GM19193 (cell line): ENCODE data around the gene CIITA.

Experiments
- POLR2A ChIP-seq: IDR thresholded peaks from 4 replicates; pipeline ENCODE4 v1.6.1; 2011; ENCODE audit not compliant: insufficient read depth, insufficient read length; ENCODE audit errors: extremely low read depth

Gene CIITA

DNA sequence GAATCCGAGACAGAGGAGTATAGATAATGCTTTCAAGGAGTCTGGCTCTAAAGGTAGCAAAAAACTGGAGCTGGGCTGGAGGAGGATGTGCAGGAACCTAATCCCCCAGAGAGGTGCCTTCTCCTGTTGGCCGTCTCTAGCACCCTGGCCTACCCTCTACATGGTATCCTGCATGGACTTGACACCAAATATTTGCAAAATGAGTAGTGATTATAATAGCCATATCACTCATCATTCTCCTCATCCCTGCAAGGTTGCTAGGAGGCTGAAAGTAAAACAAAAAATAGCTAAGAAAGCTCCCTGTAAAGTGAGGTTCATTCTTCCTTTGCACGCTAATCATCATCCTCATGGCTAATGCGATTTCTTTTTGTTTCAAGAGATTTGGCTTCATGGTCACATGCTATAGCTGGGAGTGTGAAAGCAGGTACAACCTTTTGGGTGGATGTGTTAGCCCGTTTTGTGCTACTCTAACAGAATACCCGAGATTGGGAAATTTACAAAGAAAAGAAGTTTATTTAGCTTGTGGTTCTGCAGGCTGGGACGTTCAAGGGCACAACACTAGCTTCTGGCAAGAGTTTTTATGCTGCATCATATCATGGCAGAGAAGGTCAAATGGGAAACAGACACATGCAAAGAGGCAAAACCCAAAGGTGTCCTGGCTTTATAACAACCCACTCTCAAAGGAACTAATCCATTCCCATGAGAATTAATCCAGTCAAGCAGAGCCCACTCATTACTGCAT is 27.1 kb upstream of the CIITA start:
- TF ChIP-seq POLR2A = no peak

DNA sequence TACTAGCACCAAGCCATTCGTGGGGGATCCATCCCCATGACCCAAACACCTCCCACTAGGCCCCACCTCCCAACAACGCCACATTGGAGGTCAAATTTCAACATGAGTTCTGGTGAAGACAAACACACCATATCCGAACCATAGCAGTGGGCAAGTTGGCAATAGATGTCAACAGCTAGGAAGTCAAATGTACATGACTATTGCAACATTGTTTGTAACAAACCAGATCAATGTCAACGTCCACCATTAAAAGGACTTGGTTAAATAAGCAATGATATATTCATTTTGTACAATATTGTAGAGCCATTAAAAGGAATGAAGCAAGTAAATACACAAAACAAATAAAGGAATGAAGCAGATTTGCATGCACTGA is 26.5 kb upstream of the CIITA start:
- no peak for TF ChIP-seq POLR2A

DNA sequence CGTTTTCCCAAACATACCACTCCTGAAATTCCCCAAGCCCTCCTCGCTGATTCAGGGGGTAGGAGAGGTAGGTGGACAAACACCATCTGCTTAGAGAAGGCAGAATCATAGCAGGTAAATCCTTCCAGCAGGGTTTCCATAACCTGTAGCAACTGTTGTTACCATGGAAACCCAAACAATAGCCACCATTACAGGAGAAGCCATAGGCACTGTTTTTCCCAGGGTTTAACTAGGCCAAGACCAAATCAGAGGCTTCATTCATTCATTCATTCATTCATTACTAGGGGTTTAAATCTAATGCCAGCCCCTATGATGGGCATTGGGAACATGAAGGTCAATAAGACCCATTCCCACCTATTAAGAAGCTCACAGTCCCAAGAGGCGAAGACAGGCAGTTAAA is 25.5 kb upstream of the CIITA start:
- TF ChIP-seq POLR2A = no peak

DNA sequence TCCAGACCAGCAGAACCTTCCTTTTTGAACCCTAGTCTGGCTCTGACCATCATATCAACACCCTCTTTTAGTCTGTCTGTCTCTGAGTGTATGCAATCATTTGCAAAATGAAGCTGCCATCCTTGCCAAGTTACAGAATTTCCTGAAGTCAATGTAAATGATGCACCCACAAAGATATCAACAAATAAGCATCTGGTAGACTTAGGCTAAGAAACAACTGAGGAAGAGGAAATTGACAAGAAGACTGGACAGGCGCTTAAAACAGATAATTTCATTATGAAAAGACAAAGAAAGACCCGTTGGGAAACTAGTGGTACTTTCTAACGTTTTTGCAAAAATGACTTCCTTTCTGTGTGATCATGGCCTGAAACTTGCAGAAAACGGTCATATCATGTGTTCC is 24.7 kb upstream of the CIITA start:
- no peak for TF ChIP-seq POLR2A

DNA sequence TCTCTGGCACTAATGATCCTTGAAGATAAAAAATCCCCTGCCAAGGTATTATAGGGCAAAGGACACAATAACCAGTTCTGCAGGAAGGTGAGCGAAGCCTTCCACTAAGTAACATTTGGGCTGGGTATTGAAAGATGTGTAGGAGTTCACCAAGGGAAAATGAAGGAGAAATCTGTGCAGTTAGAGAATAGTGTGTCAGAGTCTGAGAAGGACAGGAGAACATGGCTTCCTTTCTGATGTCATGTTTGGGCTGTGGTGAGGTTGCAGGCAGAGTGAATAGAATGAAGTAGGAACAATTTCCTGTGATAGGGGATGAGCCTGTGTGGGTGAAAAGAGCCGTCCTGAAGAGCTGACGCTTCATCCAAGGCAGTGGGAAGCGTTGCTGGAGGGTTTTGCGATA is 24.1 kb upstream of the CIITA start:
- no peak for TF ChIP-seq POLR2A

DNA sequence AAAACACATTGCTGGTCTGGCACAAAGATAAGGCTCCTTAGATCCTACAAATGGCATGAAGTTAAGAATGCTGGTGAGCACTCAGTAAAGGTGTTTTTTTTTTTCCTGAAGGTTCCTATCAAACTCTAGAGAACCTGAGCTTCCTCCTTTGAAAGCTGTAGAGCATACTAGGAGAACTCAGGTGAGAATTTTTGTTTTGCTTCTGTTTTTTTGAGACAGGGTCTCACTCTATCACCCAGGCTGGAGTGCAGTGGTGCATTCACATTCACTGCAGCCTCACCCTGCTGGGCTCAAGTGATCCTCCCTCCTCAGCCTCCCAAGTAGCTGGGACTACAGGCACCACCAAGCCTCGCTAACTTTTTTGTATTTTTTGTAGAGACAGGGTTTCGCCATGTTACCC is 21.0 kb upstream of the CIITA start:
- no peak for TF ChIP-seq POLR2A

DNA sequence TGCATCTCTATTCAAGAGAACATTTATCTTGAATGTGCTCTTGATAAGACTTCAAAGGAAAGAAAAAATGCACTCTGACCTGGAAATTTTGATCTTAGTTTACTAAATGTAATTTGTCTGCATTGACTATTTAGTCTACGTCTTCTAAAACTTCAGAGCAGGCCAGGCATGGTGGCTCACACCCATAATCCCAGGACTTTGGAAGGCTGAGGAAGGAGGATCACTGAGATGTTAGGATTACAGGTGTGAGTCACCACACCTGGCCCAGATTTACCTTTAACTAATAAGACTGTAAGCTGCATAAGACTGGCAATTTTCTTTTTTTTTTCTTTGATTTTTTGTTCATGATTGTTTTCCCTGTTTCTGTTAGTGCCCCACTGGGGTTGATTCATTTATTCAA is 18.8 kb upstream of the CIITA start:
- no peak for TF ChIP-seq POLR2A

DNA sequence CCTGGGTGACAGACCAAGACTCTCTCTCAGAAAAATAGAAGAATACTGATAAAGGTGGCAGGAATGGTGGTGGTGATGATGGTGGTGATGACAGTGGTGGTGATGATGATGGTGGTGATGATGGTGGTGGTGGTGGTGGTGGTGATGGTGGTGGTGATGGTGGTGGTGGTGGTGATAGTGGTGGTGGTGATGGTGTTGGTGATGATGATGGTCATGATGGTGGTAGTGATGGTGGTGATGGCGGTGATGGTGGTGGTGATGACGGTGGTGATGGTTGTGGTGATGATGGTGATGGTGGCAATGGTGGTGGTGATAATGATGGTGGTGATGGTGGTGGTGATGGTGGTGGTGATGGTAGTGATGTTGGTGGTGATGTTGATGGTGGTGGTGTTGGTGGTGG is 18.0 kb upstream of the CIITA start:
- TF ChIP-seq POLR2A = no peak

DNA sequence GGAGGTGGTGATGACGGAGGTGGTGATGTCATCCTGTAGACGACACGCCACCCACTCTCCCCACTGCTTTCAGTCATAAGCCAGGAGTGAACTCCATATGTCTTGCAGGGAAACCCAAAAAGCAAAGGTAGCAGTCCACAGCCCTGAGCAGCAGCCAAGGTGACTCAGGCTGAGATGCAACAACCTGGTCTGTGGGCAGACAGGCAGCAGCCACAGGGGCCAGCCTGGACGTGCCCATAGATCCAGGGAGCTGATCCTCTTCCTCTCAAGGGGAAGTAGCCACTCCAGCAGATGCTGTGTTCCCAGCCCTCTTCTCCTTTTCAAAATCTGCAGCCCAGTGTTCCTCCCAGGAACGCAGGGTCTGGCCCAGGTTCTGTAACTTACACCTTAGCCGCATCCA is 17.3 kb upstream of the CIITA start:
- TF ChIP-seq POLR2A = no peak

DNA sequence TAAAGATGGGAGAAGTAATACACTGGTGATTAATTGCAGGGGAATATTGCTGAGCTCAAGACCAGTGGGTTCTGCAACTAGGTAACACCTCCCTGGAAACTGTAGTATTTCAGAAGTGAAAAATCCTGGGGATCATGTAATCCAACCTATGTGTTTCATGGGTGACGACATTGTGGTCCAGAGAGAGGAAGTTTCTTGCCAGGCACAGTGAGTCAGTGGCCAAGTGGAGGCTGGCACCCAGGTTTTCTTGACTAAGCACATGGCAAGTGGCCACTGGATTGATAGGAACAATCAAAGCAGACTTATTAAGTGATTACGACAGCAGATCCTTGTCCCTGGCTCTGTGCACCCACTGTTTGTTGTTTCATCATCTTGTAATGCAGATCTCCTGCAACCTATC is 14.6 kb upstream of the CIITA start:
- no peak for TF ChIP-seq POLR2A

DNA sequence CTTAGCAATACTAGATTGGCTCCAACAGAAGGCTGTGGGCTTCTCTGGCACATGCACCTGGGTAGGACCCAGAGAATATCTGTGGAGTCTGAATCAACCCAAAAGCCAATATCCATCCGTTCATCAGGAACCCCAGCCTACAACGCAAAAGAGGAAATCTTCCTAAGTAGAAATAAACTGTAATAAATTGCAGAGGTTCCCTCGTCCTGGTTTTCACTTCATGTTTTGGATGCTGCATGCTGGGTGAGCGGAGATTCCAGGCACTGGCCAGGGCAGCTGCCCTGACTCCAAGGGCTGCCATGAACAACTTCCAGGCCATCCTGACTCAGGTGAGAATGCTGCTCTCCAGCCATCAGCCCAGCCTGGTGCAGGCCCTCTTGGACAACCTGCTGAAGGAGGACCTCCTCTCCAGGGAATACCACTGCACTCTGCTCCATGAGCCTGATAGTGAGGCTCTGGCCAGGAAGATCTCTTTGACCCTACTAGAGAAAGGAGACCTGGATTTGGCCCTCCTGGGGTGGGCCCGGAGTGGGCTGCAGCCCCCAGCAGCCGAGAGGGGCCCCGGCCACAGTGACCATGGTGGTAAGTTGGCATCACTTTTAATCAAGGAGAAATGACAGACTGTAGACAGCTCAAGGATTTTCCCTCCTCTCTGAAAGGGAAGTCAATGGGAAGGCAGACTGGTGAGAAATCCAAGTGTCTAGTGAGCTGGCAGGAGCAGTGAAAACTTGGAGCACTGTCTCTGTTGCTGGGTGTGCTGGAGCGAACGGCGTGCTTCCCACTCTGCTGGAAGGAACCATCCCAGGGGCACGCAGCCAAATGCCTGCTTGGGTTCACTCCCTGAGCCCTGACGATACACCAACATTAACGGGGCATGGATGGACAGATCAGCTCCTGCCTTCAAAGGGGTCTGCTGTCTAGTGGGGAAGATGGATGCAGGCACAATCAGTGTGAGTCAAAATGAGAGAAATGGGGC is 10.7 kb upstream of the CIITA start:
- TF ChIP-seq POLR2A = no peak

DNA sequence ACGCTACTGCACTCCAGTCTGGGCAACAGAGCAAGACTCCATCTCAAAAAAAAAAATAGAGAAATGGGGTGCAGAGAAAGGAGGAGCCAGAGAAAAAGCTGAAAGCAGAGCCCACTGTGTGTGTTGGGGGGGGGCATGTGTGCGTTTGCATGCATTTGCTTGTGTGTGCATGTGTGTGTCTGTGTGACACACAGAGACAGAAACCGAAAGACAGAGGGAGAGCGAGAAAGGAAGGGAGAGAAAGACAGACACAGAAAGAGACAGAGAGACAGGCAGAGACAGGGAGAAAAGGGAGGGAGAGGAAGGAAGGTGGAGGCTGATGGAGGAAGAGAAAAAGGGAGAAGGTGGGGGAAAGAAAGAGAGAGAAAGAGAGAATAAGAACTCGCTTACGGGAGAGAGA is 9.8 kb upstream of the CIITA start:
- TF ChIP-seq POLR2A = no peak

DNA sequence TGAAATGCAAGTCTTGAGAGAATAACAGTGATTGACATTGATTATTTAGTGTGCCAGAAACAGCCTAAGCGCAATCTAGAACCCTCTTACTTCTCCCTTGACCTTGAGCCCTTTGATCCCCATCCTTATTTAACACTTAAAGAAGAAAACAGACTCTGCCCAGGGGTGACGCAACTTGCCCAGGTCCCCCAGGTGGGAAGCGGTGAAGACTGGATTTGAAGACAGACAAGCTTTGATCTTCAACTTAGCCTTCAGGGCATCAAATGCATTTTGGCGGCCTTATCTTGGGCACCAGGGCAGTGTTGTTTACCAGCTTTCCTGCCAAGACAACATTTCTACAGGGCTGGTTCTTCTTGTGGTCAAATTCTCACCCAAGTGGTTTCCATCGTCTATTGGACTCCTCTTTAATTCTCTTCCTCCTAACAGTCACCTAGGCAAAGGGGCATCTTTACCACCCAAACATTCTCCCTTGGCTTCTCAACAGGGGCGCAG is 8.9 kb upstream of the CIITA start:
- TF ChIP-seq POLR2A = no peak

DNA sequence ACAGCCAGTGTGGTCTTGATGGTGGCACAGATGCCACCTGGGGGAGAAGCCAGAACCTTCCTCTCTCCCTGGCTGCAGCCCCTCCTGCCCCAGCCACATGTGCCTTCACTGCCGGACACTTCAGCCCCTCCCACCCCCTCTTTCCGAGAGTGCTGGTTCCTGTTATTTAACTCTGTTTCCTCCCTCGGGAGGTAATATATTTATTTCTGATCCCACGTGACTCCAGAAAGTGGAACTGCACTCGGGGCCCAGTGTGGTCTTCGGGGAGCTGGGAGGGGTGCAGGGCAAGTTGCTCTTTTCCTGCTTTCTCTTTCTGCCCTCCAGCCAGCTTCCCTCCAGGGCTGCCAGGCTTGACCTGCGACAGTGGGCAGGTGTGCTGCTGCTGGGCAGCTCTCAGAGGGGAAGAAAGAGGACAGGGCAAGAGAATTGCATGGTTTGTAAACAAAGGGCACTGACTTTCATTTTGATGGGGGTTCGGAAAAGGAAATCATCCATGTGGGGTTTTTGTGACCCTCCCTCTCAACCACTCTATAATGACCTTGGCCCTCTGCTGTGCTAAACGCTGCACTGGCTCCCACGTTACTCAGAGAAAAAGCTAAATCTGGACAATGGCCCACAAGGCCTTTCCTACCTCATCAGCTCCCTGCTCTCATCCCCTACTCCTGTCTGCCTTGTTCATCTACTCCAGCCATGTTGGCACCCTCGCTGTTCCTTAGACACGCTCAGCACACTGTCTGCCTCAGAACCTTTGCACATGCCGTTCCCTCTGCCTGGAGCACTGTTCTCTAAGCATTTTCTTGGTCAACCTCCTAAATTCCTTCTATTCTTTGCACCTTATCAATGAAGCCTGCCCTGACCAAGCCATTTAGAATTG is 8.2 kb upstream of the CIITA start:
- peak; percentile 15 for TF ChIP-seq POLR2A
